Activated CD4-positive, alpha-beta T cell treated with anti-CD3 and anti-CD28 coated beads for 36 hours (primary cell): ENCODE measurements around the gene TOM1L1. TPM values are rescaled to one million over a fixed set of nuclear protein-coding genes. Genes with fewer than 3 reads are reported as not detected.

Experiments
- ATAC-seq: fragments of 200-7000 bp; cut with Tn5 transposase; one replicate; pipeline ENCODE4 v1.10.0; 2021; ENCODE audit warnings: mild to moderate bottlenecking, moderate library complexity
- CTCF ChIA-PET: fragments of 350-600 bp; sonication (Branson Sonifier 250); formaldehyde crosslinking; loops from one replicate; lab custom pipeline; 2021; ENCODE audit warnings: antibody characterized with exemption; lab: Charles Lee
- POLR2A ChIA-PET: fragments of 350-600 bp; sonication (Branson Sonifier 250); formaldehyde crosslinking; loops from one replicate; lab custom pipeline; 2021; ENCODE audit warnings: antibody characterized with exemption, inconsistent platforms; lab: Charles Lee
- DNase-seq: peaks from one replicate; pipeline ENCODE4 v3.0.0-alpha.2; 2020
- H3K27ac Mint-ChIP-seq: one replicate; pipeline ENCODE4 v1.8.0; 2021; ENCODE audit warnings: mixed read lengths
- H3K27me3 Mint-ChIP-seq: one replicate; pipeline ENCODE4 v1.8.0; 2021; ENCODE audit warnings: mixed read lengths
- H3K36me3 Mint-ChIP-seq: one replicate; pipeline ENCODE4 v1.8.0; 2021; ENCODE audit warnings: low read depth, mixed read lengths
- H3K4me1 Mint-ChIP-seq: one replicate; pipeline ENCODE4 v1.8.0; 2021; ENCODE audit warnings: mixed read lengths
- H3K4me3 Mint-ChIP-seq: one replicate; pipeline ENCODE4 v1.8.0; 2021; ENCODE audit warnings: mild to moderate bottlenecking, moderate library complexity, mixed read lengths
- H3K9me3 Mint-ChIP-seq: one replicate; pipeline ENCODE4 v1.8.0; 2021; ENCODE audit warnings: low read depth, mixed read lengths
- intact Hi-C, 2 experiments: fragments of 100-400 bp; cut with DNase I in 1 of 2; cut with micrococcal nuclease in 1 of 2; formaldehyde crosslinking; loops; one replicate each; pipeline versions ENCODE4 v1.14.2 to v1.15.1; 2022 to 2024; cut with DNase I, micrococcal nuclease
- total RNA-seq, 2 experiments: library from RNA; stranded (reverse); gene quantifications; one replicate each; pipeline ENCODE4 v1.2.3, GENCODE V29; 2021

The TOM1L1 gene
- total RNA-seq, 2 experiments from 2014 or later: 2.0 to 2.6 TPM

GRCh38 chr17:54976316-54976715 is 75.7 kb downstream of the TOM1L1 start:
- Mint-ChIP-seq H3K27me3 (no peaks in the 10 kb centered on the region), H3K4me3 (no peak overlapping the region), H3K36me3 (peaks cover 2% of the 10 kb centered on the region), H3K27ac (no peak overlapping the region), H3K9me3 (no peaks in the 10 kb centered on the region), H3K4me1 (peaks cover 3% of the 10 kb centered on the region)
- intact Hi-C loops: no loop called here
- no peak for ATAC-seq
- POLR2A ChIA-PET: no interaction called here
- DNase-seq: no peak
- CTCF ChIA-PET: no interaction called here

GRCh38 chr17:54977744-54978143 is 77.1 kb downstream of the TOM1L1 start:
- no peak for DNase-seq
- H3K4me1 Mint-ChIP-seq: peaks cover 3% of the 10 kb centered on the region
- ChIA-PET CTCF (no interaction called here), POLR2A (no interaction called here)
- ATAC-seq: no peak
- H3K4me3 Mint-ChIP-seq: no peak overlapping the region
- peaks cover 2% of the 10 kb centered on the region for H3K36me3 Mint-ChIP-seq
- intact Hi-C loops: no loop called here
- no peaks in the 10 kb centered on the region for H3K9me3 Mint-ChIP-seq
- no peak overlapping the region for H3K27ac Mint-ChIP-seq
- no peaks in the 10 kb centered on the region for H3K27me3 Mint-ChIP-seq

- ChIA-PET CTCF (interaction anchor here (0.9 to 1.6 kb wide), 2 partner anchors 9 to 13 kb away, joined by 4 to 6 read pairs; no protein-coding TSS in a partner anchor), POLR2A (no interaction called here)
- DNase-seq (no peak), ATAC-seq (no peak)
- no peak overlapping the region for H3K4me3 Mint-ChIP-seq
- H3K9me3 Mint-ChIP-seq: no peaks in the 10 kb centered on the region
- H3K27ac Mint-ChIP-seq: no peak overlapping the region
- no peaks in the 10 kb centered on the region for H3K27me3 Mint-ChIP-seq
- H3K4me1 Mint-ChIP-seq: peaks cover 3% of the 10 kb centered on the region
- intact Hi-C loops: no loop called here
- H3K36me3 Mint-ChIP-seq: peaks cover 2% of the 10 kb centered on the region
Measured at GRCh38 chr17:54979657-54980056, 79.0 kb downstream of the TOM1L1 start.

- peaks cover 2% of the 10 kb centered on the region for H3K36me3 Mint-ChIP-seq
- POLR2A ChIA-PET: no interaction called here
- H3K4me1 Mint-ChIP-seq: peaks cover 3% of the 10 kb centered on the region
- no peaks in the 10 kb centered on the region for H3K9me3 Mint-ChIP-seq
- H3K27ac Mint-ChIP-seq: no peak overlapping the region
- ATAC-seq: no peak
- intact Hi-C loops: no loop called here
- CTCF ChIA-PET: interaction anchor here (1.6 kb wide), 1 partner anchor 13 kb away, joined by 6 read pairs; no protein-coding TSS in a partner anchor
- no peaks in the 10 kb centered on the region for H3K27me3 Mint-ChIP-seq
- no peak overlapping the region for H3K4me3 Mint-ChIP-seq
- no peak for DNase-seq
Measured at GRCh38 chr17:54980375-54980774, 79.7 kb downstream of the TOM1L1 start.

GRCh38 chr17:54982399-54982798 is 81.7 kb downstream of the TOM1L1 start:
- ATAC-seq (no peak), DNase-seq (no peak)
- Mint-ChIP-seq H3K4me1 (peaks cover 3% of the 10 kb centered on the region), H3K9me3 (no peaks in the 10 kb centered on the region), H3K4me3 (no peak overlapping the region), H3K27me3 (no peaks in the 10 kb centered on the region), H3K27ac (no peak overlapping the region), H3K36me3 (peaks cover 2% of the 10 kb centered on the region)
- intact Hi-C loops: no loop called here
- ChIA-PET CTCF (no interaction called here), POLR2A (no interaction called here)

- DNase-seq (no peak), ATAC-seq (no peak)
- POLR2A ChIA-PET: no interaction called here
- CTCF ChIA-PET: no interaction called here
- intact Hi-C loops: no loop called here
- Mint-ChIP-seq H3K4me1 (peaks cover 3% of the 10 kb centered on the region), H3K4me3 (no peak overlapping the region), H3K9me3 (no peaks in the 10 kb centered on the region), H3K27ac (no peak overlapping the region), H3K36me3 (peaks cover 2% of the 10 kb centered on the region), H3K27me3 (no peaks in the 10 kb centered on the region)
Measured at GRCh38 chr17:54983260-54983659, 82.6 kb downstream of the TOM1L1 start.

- no peak for ATAC-seq
- intact Hi-C loops: no loop called here
- Mint-ChIP-seq H3K36me3 (peaks cover 2% of the 10 kb centered on the region), H3K27ac (no peak overlapping the region), H3K4me3 (no peak overlapping the region), H3K9me3 (no peaks in the 10 kb centered on the region), H3K27me3 (no peaks in the 10 kb centered on the region), H3K4me1 (no peaks in the 10 kb centered on the region)
- no peak for DNase-seq
- ChIA-PET POLR2A (no interaction called here), CTCF (interaction anchor here (0.6 to 1.3 kb wide), 3 partner anchors 12 to 370 kb away, joined by 3 to 5 read pairs (median 4); no protein-coding TSS in a partner anchor)
Measured at GRCh38 chr17:54985476-54985875, 84.8 kb downstream of the TOM1L1 start.

- DNase-seq (no peak), ATAC-seq (no peak)
- H3K36me3 Mint-ChIP-seq: no peaks in the 10 kb centered on the region
- intact Hi-C loops: loop anchor here (5.0 to 10.0 kb wide), 2 partner anchors 245 to 522 kb away; partner anchors contain the start of gene SMIM36 (in 2 of the 2)
- ChIA-PET CTCF (interaction anchor here (0.8 to 5.1 kb wide), 2 partner anchors 355 to 368 kb away, joined by 3 to 70 read pairs; no protein-coding TSS in a partner anchor), POLR2A (no interaction called here)
- H3K27ac Mint-ChIP-seq: no peak overlapping the region
- no peaks in the 10 kb centered on the region for H3K4me1 Mint-ChIP-seq
- no peaks in the 10 kb centered on the region for H3K27me3 Mint-ChIP-seq
- no peak overlapping the region for H3K4me3 Mint-ChIP-seq
- no peaks in the 10 kb centered on the region for H3K9me3 Mint-ChIP-seq
Measured at GRCh38 chr17:54990118-54990517, 89.5 kb downstream of the TOM1L1 start.

- ChIA-PET CTCF (interaction anchor here (0.5 to 5.1 kb wide), 9 partner anchors 23 to 646 kb away, joined by 3 to 70 read pairs (median 6); partner anchors contain the start of genes COX11 and STXBP4), POLR2A (no interaction called here)
- H3K27ac Mint-ChIP-seq: no peak overlapping the region
- intact Hi-C loops: loop anchor here (5.0 to 10.0 kb wide), 2 partner anchors 243 to 521 kb away; partner anchors contain the start of gene SMIM36 (in 2 of the 2)
- H3K4me3 Mint-ChIP-seq: no peak overlapping the region
- H3K9me3 Mint-ChIP-seq: no peaks in the 10 kb centered on the region
- H3K27me3 Mint-ChIP-seq: no peaks in the 10 kb centered on the region
- no peaks in the 10 kb centered on the region for H3K36me3 Mint-ChIP-seq
- DNase-seq (no peak), ATAC-seq (no peak)
- H3K4me1 Mint-ChIP-seq: no peaks in the 10 kb centered on the region
Measured at GRCh38 chr17:54991567-54991966, 90.9 kb downstream of the TOM1L1 start.

GRCh38 chr17:54992797-54993639 is 92.4 kb downstream of the TOM1L1 start:
- intact Hi-C loops: loop anchor here (1.0 to 10.0 kb wide), 5 partner anchors 242 to 519 kb away; partner anchors contain the start of gene SMIM36 (in 2 of the 2)
- Mint-ChIP-seq H3K4me3 (no peak overlapping the region), H3K36me3 (no peaks in the 10 kb centered on the region), H3K4me1 (no peaks in the 10 kb centered on the region), H3K27ac (no peak overlapping the region), H3K9me3 (no peaks in the 10 kb centered on the region), H3K27me3 (no peaks in the 10 kb centered on the region)
- ATAC-seq (peak; percentile 33), DNase-seq (no peak)
- ChIA-PET CTCF (interaction anchor here (0.6 to 5.1 kb wide), 32 partner anchors 10 to 1850 kb away, joined by 3 to 70 read pairs (median 4); no protein-coding TSS in a partner anchor), POLR2A (no interaction called here)

DNA sequence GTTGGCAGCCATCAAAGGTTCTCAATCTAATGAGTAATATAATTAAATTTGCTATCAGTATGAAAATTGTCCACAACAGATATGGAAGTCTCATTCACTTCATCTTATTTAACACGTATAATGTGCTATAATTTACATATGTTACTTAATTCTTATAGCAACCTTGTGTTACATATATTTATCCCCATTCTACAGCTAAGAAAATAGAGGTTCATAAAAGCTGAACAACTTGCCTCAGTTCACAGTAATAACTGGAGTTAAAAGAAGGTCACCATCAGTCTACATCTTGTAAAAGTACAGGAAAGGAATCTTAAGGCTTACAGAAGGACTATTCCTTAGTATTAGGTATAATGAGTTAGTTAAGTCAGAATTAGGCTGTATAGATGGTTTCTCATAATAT is 95.8 kb downstream of the TOM1L1 start:
- ChIA-PET POLR2A (no interaction called here), CTCF (interaction anchor here (1.1 to 2.0 kb wide), 2 partner anchors 9 to 359 kb away, joined by 4 to 5 read pairs; no protein-coding TSS in a partner anchor)
- H3K27ac Mint-ChIP-seq: no peak overlapping the region
- H3K9me3 Mint-ChIP-seq: no peaks in the 10 kb centered on the region
- no peak for DNase-seq
- intact Hi-C loops: loop anchor here in 1 of 2 experiments (10.0 kb wide), 1 partner anchor 238 kb away; no protein-coding TSS in a partner anchor
- no peaks in the 10 kb centered on the region for H3K27me3 Mint-ChIP-seq
- no peak for ATAC-seq
- no peaks in the 10 kb centered on the region for H3K36me3 Mint-ChIP-seq
- H3K4me3 Mint-ChIP-seq: no peak overlapping the region
- no peaks in the 10 kb centered on the region for H3K4me1 Mint-ChIP-seq
